A549 (cell line): ENCODE data around the gene GRM5. TPM values are rescaled to one million over a fixed set of nuclear protein-coding genes. Genes with fewer than 3 reads are reported as not detected.

Experiments
- ATAC-seq, 2 experiments: fragments of 200-7000 bp in 1 of 2; fragments of >200 bp in 1 of 2; cut with Nextera tagmentation in 1 of 2; cut with Tn5 transposase in 1 of 2; 3 replicates each; pipeline versions ENCODE4 v1.8.0 to v1.9.1; 2018 to 2020; ENCODE audit warnings: mild to moderate bottlenecking in 1 of 2, moderate library complexity in 1 of 2
- CTCF ChIA-PET: fragments of 300-600 bp; sonication (Branson Sonifier 250); formaldehyde crosslinking; extraction: SDS; loops from one replicate; lab custom pipeline; 2021; ENCODE audit warnings: antibody characterized with exemption, inconsistent platforms; lab: Yijun Ruan, JAX
- POLR2A ChIA-PET: fragments of 350-600 bp; formaldehyde crosslinking; extraction: SDS; loops from one replicate; lab custom pipeline; 2021; ENCODE audit warnings: antibody characterized with exemption, inconsistent platforms; lab: Yijun Ruan, JAX
- DNase-seq, 2 experiments: peaks; one replicate each; pipeline versions ENCODE4 v3.0.0 to v3.0.0-alpha.2; 2011 to 2016; ENCODE audit warnings: low read depth in 1 of 2, low spot score in 1 of 2
- FAIRE-seq: peaks from 2 replicates; lab custom pipeline; 2011; peaks lifted over from hg19 to GRCh38; lab: Jason Lieb, UNC
- H3K27ac ChIP-seq, 2 experiments: fragments of >200 bp; sonication (Bioruptor Twin); formaldehyde crosslinking; 3 replicates each; pipeline ENCODE4 v1.5.1; 2016 to 2017
- H3K4me1 ChIP-seq: fragments of >200 bp; sonication (Bioruptor Twin); formaldehyde crosslinking; 3 replicates; pipeline ENCODE4 v1.6.1; 2016
- H3K4me2 ChIP-seq: fragments of >200 bp; sonication (Bioruptor Twin); formaldehyde crosslinking; 3 replicates; pipeline ENCODE4 v1.6.1; 2016
- H3K4me3 ChIP-seq: fragments of >200 bp; sonication (Bioruptor Twin); formaldehyde crosslinking; 3 replicates; pipeline ENCODE4 v1.5.1; 2016
- H3K9me3 ChIP-seq: fragments of >200 bp; sonication (Bioruptor Twin); formaldehyde crosslinking; 3 replicates; pipeline ENCODE4 v1.6.1; 2016
- ATOH8 ChIP-seq: fragments of 250-450 bp; sonication (Bioruptor Pico); IDR thresholded peaks from 2 replicates; pipeline ENCODE4 v1.5.0; 2020; ENCODE audit warnings: low read depth, mild to moderate bottlenecking, moderate library complexity
- BCL3 ChIP-seq: fragments of >200 bp; sonication (Bioruptor Twin); formaldehyde crosslinking; IDR thresholded peaks from 3 replicates; pipeline ENCODE4 v1.6.1; 2016
- BHLHE40 ChIP-seq: IDR thresholded peaks from 2 replicates; pipeline ENCODE4 v1.6.1; 2012; ENCODE audit warnings: low read depth, low read length, inconsistent platforms
- CBX2 ChIP-seq: fragments of 200-600 bp; sonication (generic); IDR thresholded peaks from 2 replicates; pipeline ENCODE4 v1.6.1; 2016; ENCODE audit warnings: low read depth, mild to moderate bottlenecking, borderline replicate concordance
- CBX8 ChIP-seq: fragments of 200-600 bp; sonication (generic); IDR thresholded peaks from 2 replicates; pipeline ENCODE4 v1.6.1; 2016
- CHD4 ChIP-seq: fragments of 200-600 bp; sonication (generic); IDR thresholded peaks from 2 replicates; pipeline ENCODE4 v1.6.1; 2016; ENCODE audit warnings: antibody characterized with exemption, mild to moderate bottlenecking, borderline replicate concordance
- E2F6 ChIP-seq: IDR thresholded peaks from 2 replicates; pipeline ENCODE4 v1.6.1; 2012; ENCODE audit warnings: low read depth, borderline replicate concordance
- EHMT2 ChIP-seq: fragments of 200-600 bp; sonication (generic); IDR thresholded peaks from 2 replicates; pipeline ENCODE4 v1.6.1; 2016; ENCODE audit warnings: antibody characterized with exemption, low read depth, mild to moderate bottlenecking, moderate library complexity
- FOXS1 ChIP-seq: fragments of 250-450 bp; sonication (Bioruptor Pico); IDR thresholded peaks from 2 replicates; pipeline ENCODE4 v1.5.0; 2020; ENCODE audit warnings: mild to moderate bottlenecking, moderate library complexity
- HES2 ChIP-seq: fragments of >200 bp; sonication (Bioruptor Twin); formaldehyde crosslinking; IDR thresholded peaks from 2 replicates; pipeline ENCODE4 v1.6.1; 2016
- HMGXB4 ChIP-seq: fragments of 250-450 bp; sonication (Bioruptor Pico); IDR thresholded peaks from 2 replicates; pipeline ENCODE4 v1.5.0; 2021; ENCODE audit warnings: mild to moderate bottlenecking, moderate library complexity, borderline replicate concordance
- KDM5A ChIP-seq: fragments of 200-600 bp; sonication (generic); IDR thresholded peaks from 2 replicates; pipeline ENCODE4 v1.6.1; 2016; ENCODE audit warnings: antibody characterized with exemption, mild to moderate bottlenecking
- MAZ ChIP-seq: fragments of 150-350 bp; IDR thresholded peaks from 2 replicates; pipeline ENCODE4 v1.6.1; 2014; ENCODE audit warnings: antibody characterized with exemption, low read depth, low read length, borderline replicate concordance
- MYC ChIP-seq: IDR thresholded peaks from 2 replicates; pipeline ENCODE4 v1.6.1; 2012; ENCODE audit warnings: mild to moderate bottlenecking, inconsistent platforms, low read length, improper control_type of control experiment, borderline replicate concordance
- NR3C1 ChIP-seq: fragments of >200 bp; sonication (Bioruptor Twin); formaldehyde crosslinking; IDR thresholded peaks from 3 replicates; pipeline ENCODE4 v1.6.1; 2017
- PBX3 ChIP-seq: IDR thresholded peaks from 2 replicates; pipeline ENCODE4 v1.6.1; 2012
- POLR2A ChIP-seq: IDR thresholded peaks from 2 replicates; pipeline ENCODE4 v1.6.1; 2012; ENCODE audit warnings: mild to moderate bottlenecking, low read length
- POLR2AphosphoS2 ChIP-seq: conservative IDR thresholded peaks from 2 replicates; pipeline ENCODE4 v1.6.1; 2012; ENCODE audit warnings: low read length, improper control_type of control experiment, inconsistent platforms
- RAD21 ChIP-seq, 2 experiments: fragments of >200 bp in 1 of 2; sonication (Bioruptor Twin) in 1 of 2; formaldehyde crosslinking in 1 of 2; IDR thresholded peaks in 1 of 2; conservative IDR thresholded peaks in 1 of 2; 2 replicates in 1 of 2; 3 replicates in 1 of 2; pipeline ENCODE4 v1.6.1; 2012 to 2018; ENCODE audit warnings: inconsistent platforms in 1 of 2
- SMC3 ChIP-seq: fragments of >200 bp; sonication (Bioruptor Twin); formaldehyde crosslinking; IDR thresholded peaks from 3 replicates; pipeline ENCODE4 v1.6.1; 2018; ENCODE audit warnings: inconsistent platforms
- ZC3H11A ChIP-seq: fragments of 450-650 bp; IDR thresholded peaks from 2 replicates; pipeline ENCODE4 v1.6.1; 2014; ENCODE audit warnings: antibody characterized with exemption, mild to moderate bottlenecking
- WGBS: methylation state at CpG from one replicate; pipeline ENCODE4 v1.1.6; 2017; ENCODE audit errors: missing lambda C conversion rate; 5-methylcytosine and 5-hydroxymethylcytosine counted together
- polyA plus RNA-seq, 4 experiments: library from polyadenylated mRNA; depleted of rRNA in 3 of 4; stranded (reverse); fragments of >200 nt; fragmentation: RNase III in 1 of 4; extraction: RNeasy Plus Mini Kit Qiagen cat#74134 plus additional on column Dnase treatment in 1 of 4; gene quantifications; 2 replicates in 3 of 4; 3 replicates in 1 of 4; pipeline ENCODE4 v1.2.3, GENCODE V29; 2011 to 2017

The GRM5 gene
- polyA plus RNA-seq, 2 of the 4 experiments (the other 2 are of a cell fraction): 0.01 TPM; not detected in 1

GRCh38 chr11:88656283-88656682 lies 409.5 kb downstream of the GRM5 start:
- ATAC-seq: no peak

GRCh38 chr11:88655656-88656055 lies 410.1 kb downstream of the GRM5 start:
- FAIRE-seq: no peak
- DNase-seq: no peak
- TF ChIP-seq HES2: no peak
- TF ChIP-seq BCL3: no peak
- TF ChIP-seq E2F6: no peak
- TF ChIP-seq POLR2A: no peak
- TF ChIP-seq ZC3H11A: no peak
- no peak for TF ChIP-seq ATOH8 (CRISPR knock-in tag)
- no peak for TF ChIP-seq PBX3
- TF ChIP-seq BHLHE40: no peak
- TF ChIP-seq CHD4: no peak
- no peak for ATAC-seq
- CTCF ChIA-PET: interaction anchor here (0.8 to 1.6 kb wide), 2 partner anchors 12 to 15 kb away, joined by 3 to 4 read pairs; no protein-coding TSS in a partner anchor
- H3K9me3 ChIP-seq: no peaks in the 10 kb centered on the region
- no peaks in the 10 kb centered on the region for H3K4me1 ChIP-seq
- no peak overlapping the region for H3K27ac ChIP-seq
- H3K4me3 ChIP-seq: no peak overlapping the region
- H3K4me2 ChIP-seq: no peak overlapping the region
- POLR2A ChIA-PET: no interaction called here

More at GRCh38 chr11:88656283-88656682, 409.5 kb downstream of the GRM5 start:
- Histone ChIP-seq H3K4me3 (no peak overlapping the region), H3K9me3 (no peaks in the 10 kb centered on the region), H3K4me2 (no peak overlapping the region), H3K4me1 (no peaks in the 10 kb centered on the region)
- CTCF ChIA-PET: interaction anchor here (0.8 to 1.6 kb wide), 2 partner anchors 11 to 15 kb away, joined by 3 to 4 read pairs; no protein-coding TSS in a partner anchor
- POLR2A ChIA-PET: no interaction called here
- no peak for FAIRE-seq
- 48% methylated on average over 3 of the region's 3 CpGs for WGBS
- TF ChIP-seq FOXS1 (CRISPR knock-in tag) (no peak), HMGXB4 (CRISPR knock-in tag) (no peak), MYC (no peak), SMC3 (no peak), CBX2 (no peak), KDM5A (no peak), RAD21 (conservative IDR thresholded peaks at IDR 0.05 in 1 of 2, IDR thresholded peaks at IDR 0.05 in 1 of 2) (no peak), EHMT2 (no peak), NR3C1 (no peak), MAZ (no peak), POLR2AphosphoS2 (no peak), CBX8 (no peak)
- TF ChIP-seq, all 56 proteins: peak for 0
- no peak overlapping the region for H3K27ac ChIP-seq
- no peak for DNase-seq
